H1 (cell line): ENCODE measurements around the gene WNT7A.
A peak's percentile ranks its signal among the peaks of the same experiment; 100 is the strongest.

Experiments used
- EP300 ChIP-seq, 2 experiments: IDR thresholded peaks; 1 replicate in 1 of 2; 2 replicates in 1 of 2; pipeline ENCODE4 v1.6.1; 2011 to 2012; ENCODE audit warnings: low read depth in 2 of 2, low read length in 2 of 2, mild to moderate bottlenecking in 2 of 2, borderline replicate concordance in 1 of 2, inconsistent platforms in 1 of 2, moderate library complexity in 1 of 2
- RAD21 ChIP-seq, 2 experiments: IDR thresholded peaks in 1 of 2; conservative IDR thresholded peaks in 1 of 2; 2 replicates each; pipeline ENCODE4 v1.6.1; 2011; ENCODE audit warnings: low read depth in 2 of 2, low read length in 2 of 2, improper control_type of control experiment in 1 of 2, inconsistent platforms in 1 of 2, mild to moderate bottlenecking in 1 of 2, moderate library complexity in 1 of 2
- RXRA ChIP-seq: IDR thresholded peaks from 2 replicates; pipeline ENCODE4 v1.6.1; 2011; ENCODE audit warnings: low read depth, mild to moderate bottlenecking, low read length, moderate library complexity; ENCODE audit not compliant: insufficient read depth
- SP1 ChIP-seq: IDR thresholded peaks from 2 replicates; pipeline ENCODE4 v1.6.1; 2011; ENCODE audit warnings: low read depth, low read length
- TAF1 ChIP-seq: IDR thresholded peaks from 2 replicates; pipeline ENCODE4 v1.6.1; 2011; ENCODE audit warnings: mild to moderate bottlenecking, low read depth, low read length
- TBP ChIP-seq: IDR thresholded peaks from 2 replicates; pipeline ENCODE4 v1.6.1; 2011; ENCODE audit warnings: low read depth, low read length, improper control_type of control experiment
- TF ChIP-seq, protein P1 (sequence below), 3 experiments: IDR thresholded peaks; 1 replicate in 2 of 3; 2 replicates in 1 of 3; pipeline versions ENCODE4 v1.5.1 to v1.6.1; 2011; ENCODE audit warnings: low read length in 3 of 3, mild to moderate bottlenecking in 3 of 3, inconsistent platforms in 2 of 3, low read depth in 1 of 3, moderate library complexity in 1 of 3; ENCODE audit not compliant: insufficient read depth in 1 of 3; ENCODE audit errors: control extremely low read depth in 1 of 3

- TF ChIP-seq, protein P1, sequence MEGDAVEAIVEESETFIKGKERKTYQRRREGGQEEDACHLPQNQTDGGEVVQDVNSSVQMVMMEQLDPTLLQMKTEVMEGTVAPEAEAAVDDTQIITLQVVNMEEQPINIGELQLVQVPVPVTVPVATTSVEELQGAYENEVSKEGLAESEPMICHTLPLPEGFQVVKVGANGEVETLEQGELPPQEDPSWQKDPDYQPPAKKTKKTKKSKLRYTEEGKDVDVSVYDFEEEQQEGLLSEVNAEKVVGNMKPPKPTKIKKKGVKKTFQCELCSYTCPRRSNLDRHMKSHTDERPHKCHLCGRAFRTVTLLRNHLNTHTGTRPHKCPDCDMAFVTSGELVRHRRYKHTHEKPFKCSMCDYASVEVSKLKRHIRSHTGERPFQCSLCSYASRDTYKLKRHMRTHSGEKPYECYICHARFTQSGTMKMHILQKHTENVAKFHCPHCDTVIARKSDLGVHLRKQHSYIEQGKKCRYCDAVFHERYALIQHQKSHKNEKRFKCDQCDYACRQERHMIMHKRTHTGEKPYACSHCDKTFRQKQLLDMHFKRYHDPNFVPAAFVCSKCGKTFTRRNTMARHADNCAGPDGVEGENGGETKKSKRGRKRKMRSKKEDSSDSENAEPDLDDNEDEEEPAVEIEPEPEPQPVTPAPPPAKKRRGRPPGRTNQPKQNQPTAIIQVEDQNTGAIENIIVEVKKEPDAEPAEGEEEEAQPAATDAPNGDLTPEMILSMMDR (IDR thresholded peaks at IDR 0.05; ENCODE audit: control extremely low read depth in 1 of 3, insufficient read depth in 1 of 3, low read depth in 1 of 3, low read length in 3 of 3): peak in 2 of 3 experiments; percentile 43 to 61; a peak in 3 of 4 replicates
- TF ChIP-seq TBP (no peak), TAF1 (no peak), EP300 (IDR thresholded peaks at IDR 0.05; ENCODE audit: borderline replicate concordance in 1 of 2, low read depth in 2 of 2, low read length in 2 of 2) (no peak), SP1 (no peak), RAD21 (IDR thresholded peaks at IDR 0.05 in 1 of 2, conservative IDR thresholded peaks at IDR 0.05 in 1 of 2; ENCODE audit: low read depth in 2 of 2, low read length in 2 of 2) (peak; percentile 15 to 50; a peak in 2 of 4 replicates), RXRA (no peak)
Observed at GRCh38 chr3:13776253-13777050, 103.4 kb downstream of the WNT7A start.
